ENCODE results near the gene MYZAP.
A peak's percentile ranks its signal among the peaks of the same experiment; 100 is the strongest.

MYZAP gene

GRCh38 chr15:57580428-57580827 is 11.3 kb upstream of the MYZAP start:
- H3K4me1 ChIP-seq (ENCODE audit: insufficient read depth, low read length) = no peaks in the 10 kb centered on the region
- no peak overlapping the region for H3K4me3 ChIP-seq (ENCODE audit: low read depth in 1 of 2, low read length in 2 of 2)
- H3K9me3 ChIP-seq (ENCODE audit: low read length) = no peaks in the 10 kb centered on the region
- no peaks in the 10 kb centered on the region for H3K36me3 ChIP-seq (ENCODE audit: insufficient read depth, low read length)
- H3K9ac ChIP-seq (ENCODE audit: low read length) = no peak overlapping the region
- H3K27me3 ChIP-seq (ENCODE audit: control insufficient read depth in 1 of 2, insufficient read depth in 2 of 2, low read length in 2 of 2) = no peaks in the 10 kb centered on the region
- no peak overlapping the region for H3K27ac ChIP-seq (ENCODE audit: low read depth, low read length)

GRCh38 chr15:57580866-57581265 is 10.8 kb upstream of the MYZAP start:
- Histone ChIP-seq H3K9me3 (ENCODE audit: low read length) (no peaks in the 10 kb centered on the region), H3K4me1 (ENCODE audit: insufficient read depth, low read length) (no peaks in the 10 kb centered on the region), H3K4me3 (ENCODE audit: low read depth in 1 of 2, low read length in 2 of 2) (no peak overlapping the region), H3K36me3 (ENCODE audit: insufficient read depth, low read length) (no peaks in the 10 kb centered on the region), H3K27me3 (ENCODE audit: control insufficient read depth in 1 of 2, insufficient read depth in 2 of 2, low read length in 2 of 2) (no peaks in the 10 kb centered on the region), H3K27ac (ENCODE audit: low read depth, low read length) (no peak overlapping the region), H3K9ac (ENCODE audit: low read length) (no peak overlapping the region)

- H3K4me3 ChIP-seq (ENCODE audit: low read depth in 1 of 2, low read length in 2 of 2) = no peak overlapping the region
- H3K9ac ChIP-seq (ENCODE audit: low read length) = no peak overlapping the region
- no peaks in the 10 kb centered on the region for H3K27me3 ChIP-seq (ENCODE audit: control insufficient read depth in 1 of 2, insufficient read depth in 2 of 2, low read length in 2 of 2)
- H3K9me3 ChIP-seq (ENCODE audit: low read length) = no peaks in the 10 kb centered on the region
- no peaks in the 10 kb centered on the region for H3K36me3 ChIP-seq (ENCODE audit: insufficient read depth, low read length)
- H3K27ac ChIP-seq (ENCODE audit: low read depth, low read length) = no peak overlapping the region
- no peaks in the 10 kb centered on the region for H3K4me1 ChIP-seq (ENCODE audit: insufficient read depth, low read length)
These were observed 9.6 kb upstream of the MYZAP start for GRCh38 chr15:57582090-57582489.

GRCh38 chr15:57583282-57583681 is 8.4 kb upstream of the MYZAP start:
- no peaks in the 10 kb centered on the region for H3K9me3 ChIP-seq (ENCODE audit: low read length)
- no peaks in the 10 kb centered on the region for H3K36me3 ChIP-seq (ENCODE audit: insufficient read depth, low read length)
- no peaks in the 10 kb centered on the region for H3K27me3 ChIP-seq (ENCODE audit: control insufficient read depth in 1 of 2, insufficient read depth in 2 of 2, low read length in 2 of 2)
- no peak overlapping the region for H3K9ac ChIP-seq (ENCODE audit: low read length)
- no peak overlapping the region for H3K4me3 ChIP-seq (ENCODE audit: low read depth in 1 of 2, low read length in 2 of 2)
- no peaks in the 10 kb centered on the region for H3K4me1 ChIP-seq (ENCODE audit: insufficient read depth, low read length)
- no peak overlapping the region for H3K27ac ChIP-seq (ENCODE audit: low read depth, low read length)

GRCh38 chr15:57583720-57584119 is 8.0 kb upstream of the MYZAP start:
- H3K9me3 ChIP-seq (ENCODE audit: low read length) = no peaks in the 10 kb centered on the region
- no peak overlapping the region for H3K4me3 ChIP-seq (ENCODE audit: low read depth in 1 of 2, low read length in 2 of 2)
- H3K36me3 ChIP-seq (ENCODE audit: insufficient read depth, low read length) = no peaks in the 10 kb centered on the region
- no peaks in the 10 kb centered on the region for H3K27me3 ChIP-seq (ENCODE audit: control insufficient read depth in 1 of 2, insufficient read depth in 2 of 2, low read length in 2 of 2)
- H3K9ac ChIP-seq (ENCODE audit: low read length) = no peak overlapping the region
- H3K27ac ChIP-seq (ENCODE audit: low read depth, low read length) = no peak overlapping the region
- no peaks in the 10 kb centered on the region for H3K4me1 ChIP-seq (ENCODE audit: insufficient read depth, low read length)

- H3K27ac ChIP-seq (ENCODE audit: low read depth, low read length) = no peak overlapping the region
These were observed 4.9 kb upstream of the MYZAP start for GRCh38 chr15:57586661-57587424.

GRCh38 chr15:57589281-57589680 is 2.4 kb upstream of the MYZAP start:
- peaks cover 0 to 5% of the 10 kb centered on the region in 2 donors for H3K27me3 ChIP-seq (ENCODE audit: control insufficient read depth in 1 of 2, insufficient read depth in 2 of 2, low read length in 2 of 2)
- no peaks in the 10 kb centered on the region for H3K9me3 ChIP-seq (ENCODE audit: low read length)
- H3K36me3 ChIP-seq (ENCODE audit: insufficient read depth, low read length) = no peaks in the 10 kb centered on the region
- H3K4me3 ChIP-seq (ENCODE audit: low read depth in 1 of 2, low read length in 2 of 2) = no peak overlapping the region
- H3K9ac ChIP-seq (ENCODE audit: low read length) = no peak overlapping the region
- peaks cover 10% of the 10 kb centered on the region for H3K4me1 ChIP-seq (ENCODE audit: insufficient read depth, low read length)
- no peak overlapping the region for H3K27ac ChIP-seq (ENCODE audit: low read depth, low read length)

More at GRCh38 chr15:57586661-57587424, 4.9 kb upstream of the MYZAP start:
- Histone ChIP-seq H3K9me3 (ENCODE audit: low read length) (no peaks in the 10 kb centered on the region), H3K4me3 (ENCODE audit: low read depth in 1 of 2, low read length in 2 of 2) (no peak overlapping the region), H3K4me1 (ENCODE audit: insufficient read depth, low read length) (peaks cover 10% of the 10 kb centered on the region), H3K27me3 (ENCODE audit: control insufficient read depth in 1 of 2, insufficient read depth in 2 of 2, low read length in 2 of 2) (peaks cover 0 to 5% of the 10 kb centered on the region in 2 donors), H3K9ac (ENCODE audit: low read length) (no peak overlapping the region), H3K36me3 (ENCODE audit: insufficient read depth, low read length) (no peaks in the 10 kb centered on the region)

GRCh38 chr15:57589754-57590153 is 1.9 kb upstream of the MYZAP start:
- Histone ChIP-seq H3K36me3 (ENCODE audit: insufficient read depth, low read length) (no peaks in the 10 kb centered on the region), H3K4me1 (ENCODE audit: insufficient read depth, low read length) (peaks cover 13% of the 10 kb centered on the region), H3K27me3 (ENCODE audit: control insufficient read depth in 1 of 2, insufficient read depth in 2 of 2, low read length in 2 of 2) (peaks cover 0 to 5% of the 10 kb centered on the region in 2 donors), H3K9ac (ENCODE audit: low read length) (no peak overlapping the region), H3K27ac (ENCODE audit: low read depth, low read length) (no peak overlapping the region), H3K9me3 (ENCODE audit: low read length) (no peaks in the 10 kb centered on the region), H3K4me3 (ENCODE audit: low read depth in 1 of 2, low read length in 2 of 2) (no peak overlapping the region)

- Histone ChIP-seq H3K27me3 (ENCODE audit: control insufficient read depth in 1 of 2, insufficient read depth in 2 of 2, low read length in 2 of 2) (peaks cover 0 to 5% of the 10 kb centered on the region in 2 donors), H3K36me3 (ENCODE audit: insufficient read depth, low read length) (no peaks in the 10 kb centered on the region), H3K4me1 (ENCODE audit: insufficient read depth, low read length) (peaks cover 29% of the 10 kb centered on the region), H3K4me3 (ENCODE audit: low read depth in 1 of 2, low read length in 2 of 2) (peak overlapping the region in 1 of 2 donors; percentile 33), H3K27ac (ENCODE audit: low read depth, low read length) (no peak overlapping the region), H3K9ac (ENCODE audit: low read length) (no peak overlapping the region), H3K9me3 (ENCODE audit: low read length) (no peaks in the 10 kb centered on the region)
These were observed 375 bp upstream of the MYZAP start for GRCh38 chr15:57591237-57591821.

GRCh38 chr15:57592426-57592825 is 722 bp downstream of the MYZAP start:
- Histone ChIP-seq H3K9ac (ENCODE audit: low read length) (no peak overlapping the region), H3K27ac (ENCODE audit: low read depth, low read length) (no peak overlapping the region), H3K4me1 (ENCODE audit: insufficient read depth, low read length) (peaks cover 40% of the 10 kb centered on the region), H3K9me3 (ENCODE audit: low read length) (no peaks in the 10 kb centered on the region), H3K4me3 (ENCODE audit: low read depth in 1 of 2, low read length in 2 of 2) (peak overlapping the region in 1 of 2 donors; percentile 42), H3K27me3 (ENCODE audit: control insufficient read depth in 1 of 2, insufficient read depth in 2 of 2, low read length in 2 of 2) (peaks cover 0 to 5% of the 10 kb centered on the region in 2 donors), H3K36me3 (ENCODE audit: insufficient read depth, low read length) (no peaks in the 10 kb centered on the region)

- peaks cover 0 to 5% of the 10 kb centered on the region in 2 donors for H3K27me3 ChIP-seq (ENCODE audit: control insufficient read depth in 1 of 2, insufficient read depth in 2 of 2, low read length in 2 of 2)
- no peak overlapping the region for H3K9ac ChIP-seq (ENCODE audit: low read length)
- no peaks in the 10 kb centered on the region for H3K36me3 ChIP-seq (ENCODE audit: insufficient read depth, low read length)
- H3K4me1 ChIP-seq (ENCODE audit: insufficient read depth, low read length) = peaks cover 45% of the 10 kb centered on the region
- no peak overlapping the region for H3K27ac ChIP-seq (ENCODE audit: low read depth, low read length)
- H3K9me3 ChIP-seq (ENCODE audit: low read length) = no peaks in the 10 kb centered on the region
- H3K4me3 ChIP-seq (ENCODE audit: low read depth in 1 of 2, low read length in 2 of 2) = no peak overlapping the region
These were observed 1.2 kb downstream of the MYZAP start for GRCh38 chr15:57592836-57593420.
